Liver (tissue), 9 donors: ENCODE data around the gene MCEMP1. TPM values are rescaled to one million over a fixed set of nuclear protein-coding genes. Genes with fewer than 3 reads are reported as not detected.

Source experiments
- DNase-seq: peaks from one replicate; pipeline ENCODE4 v3.0.0-alpha.2; 2017; ENCODE audit warnings: low spot score
- H3K27ac ChIP-seq, 2 donors: one replicate each; pipeline ENCODE4 v1.7.0; 2013; ENCODE audit warnings: inconsistent platforms in 2 of 2, low read length in 2 of 2, control low read depth in 1 of 2, low read depth in 1 of 2, mild to moderate bottlenecking in 1 of 2
- H3K27me3 ChIP-seq, 4 donors: one replicate each; pipeline versions ENCODE4 v1.6.1 to v1.7.0; 2013; ENCODE audit warnings: low read length in 3 of 4, inconsistent platforms in 1 of 4, mild to moderate bottlenecking in 1 of 4, moderate library complexity in 1 of 4; ENCODE audit not compliant: control insufficient read depth in 4 of 4, insufficient read depth in 4 of 4
- H3K36me3 ChIP-seq, 4 donors: one replicate each; pipeline versions ENCODE4 v1.6.1 to v1.7.0; 2013; ENCODE audit warnings: low read length in 3 of 4, mild to moderate bottlenecking in 3 of 4, low read depth in 1 of 4, moderate library complexity in 1 of 4; ENCODE audit not compliant: control insufficient read depth in 4 of 4, insufficient read depth in 3 of 4
- H3K4me1 ChIP-seq, 4 donors: one replicate each; pipeline versions ENCODE4 v1.6.1 to v1.7.0; 2013; ENCODE audit warnings: low read length in 3 of 4, mild to moderate bottlenecking in 3 of 4, moderate library complexity in 1 of 4; ENCODE audit not compliant: control insufficient read depth in 4 of 4, insufficient read depth in 4 of 4
- H3K4me3 ChIP-seq, 3 donors: one replicate each; pipeline versions ENCODE4 v1.6.1 to v1.7.0; 2013; ENCODE audit warnings: low read length in 3 of 3, control low read depth in 1 of 3, low read depth in 1 of 3, mild to moderate bottlenecking in 1 of 3
- H3K9ac ChIP-seq, 2 donors: one replicate each; pipeline ENCODE4 v1.7.0; 2013; ENCODE audit warnings: low read length in 2 of 2, mild to moderate bottlenecking in 2 of 2, moderate library complexity in 2 of 2, control low read depth in 1 of 2, low read depth in 1 of 2
- H3K9me3 ChIP-seq, 4 donors: one replicate each; pipeline versions ENCODE4 v1.6.1 to v1.7.0; 2013; ENCODE audit warnings: low read length in 3 of 4; ENCODE audit not compliant: control insufficient read depth in 4 of 4
- EGR1 ChIP-seq, 2 donors: IDR thresholded peaks; 2 replicates each; pipeline ENCODE4 v1.6.1; 2016 to 2018; ENCODE audit warnings: antibody characterized with exemption in 2 of 2, low read depth in 2 of 2
- FOXA1 ChIP-seq: IDR thresholded peaks from 2 replicates; pipeline ENCODE4 v1.6.1; 2016; ENCODE audit warnings: antibody characterized with exemption
- FOXA2 ChIP-seq: IDR thresholded peaks from 2 replicates; pipeline ENCODE4 v1.6.1; 2016; ENCODE audit warnings: antibody characterized with exemption
- GABPA ChIP-seq, 2 donors: IDR thresholded peaks in 1 of 2; conservative IDR thresholded peaks in 1 of 2; 2 replicates each; pipeline ENCODE4 v1.6.1; 2016; ENCODE audit warnings: antibody characterized with exemption in 2 of 2, mild to moderate bottlenecking in 1 of 2, moderate library complexity in 1 of 2
- HNF4A ChIP-seq, 2 donors: conservative IDR thresholded peaks; 2 replicates each; pipeline ENCODE4 v1.6.1; 2016; ENCODE audit warnings: antibody characterized with exemption in 2 of 2, mild to moderate bottlenecking in 2 of 2
- HNF4G ChIP-seq: IDR thresholded peaks from 2 replicates; pipeline ENCODE4 v1.6.1; 2016; ENCODE audit warnings: antibody characterized with exemption
- JUND ChIP-seq, 2 donors: IDR thresholded peaks; 2 replicates each; pipeline ENCODE4 v1.6.1; 2016; ENCODE audit warnings: antibody characterized with exemption in 2 of 2
- NR2F2 ChIP-seq: IDR thresholded peaks from 2 replicates; pipeline ENCODE4 v1.6.1; 2016; ENCODE audit warnings: antibody characterized with exemption
- RAD21 ChIP-seq, 2 donors: IDR thresholded peaks; 2 replicates each; pipeline ENCODE4 v1.6.1; 2016; ENCODE audit warnings: antibody characterized with exemption in 2 of 2, mild to moderate bottlenecking in 2 of 2
- REST ChIP-seq: IDR thresholded peaks from 2 replicates; pipeline ENCODE4 v1.6.1; 2016; ENCODE audit warnings: antibody characterized with exemption, mild to moderate bottlenecking
- RXRA ChIP-seq, 2 donors: IDR thresholded peaks; 2 replicates each; pipeline ENCODE4 v1.6.1; 2017 to 2018; ENCODE audit warnings: antibody characterized with exemption in 2 of 2, mild to moderate bottlenecking in 1 of 2
- SP1 ChIP-seq: IDR thresholded peaks from 2 replicates; pipeline ENCODE4 v1.6.1; 2018; ENCODE audit warnings: antibody characterized with exemption, mild to moderate bottlenecking
- TAF1 ChIP-seq: conservative IDR thresholded peaks from 2 replicates; pipeline ENCODE4 v1.6.1; 2016; ENCODE audit warnings: antibody characterized with exemption, mild to moderate bottlenecking
- YY1 ChIP-seq: IDR thresholded peaks from 2 replicates; pipeline ENCODE4 v1.6.1; 2016; ENCODE audit warnings: antibody characterized with exemption, mild to moderate bottlenecking
- WGBS: extraction: QIAGEN DNeasy Blood & Tissue Kit; methylation state at CpG from one replicate; pipeline ENCODE4 v1.1.7; 2013; 5-methylcytosine and 5-hydroxymethylcytosine counted together
- polyA plus RNA-seq, 2 donors: library from polyadenylated mRNA; stranded (reverse) in 1 of 2; unstranded in 1 of 2; fragments of 200-250 nt in 1 of 2; fragments of >200 nt in 1 of 2; fragmentation: Nextera tagmentation in 1 of 2; extraction: Ambion mirVana in 1 of 2; gene quantifications; one replicate each; pipeline versions ENCODE4 v1.2.1 to v1.2.3, GENCODE V29; 2013 to 2015
- total RNA-seq, 2 donors: library from RNA; depleted of rRNA; stranded (reverse); fragments of >200 nt; gene quantifications; one replicate each; pipeline ENCODE4 v1.2.3, GENCODE V29; 2014
- TF ChIP-seq, protein P1 (sequence below): fragments of 150-350 bp; IDR thresholded peaks from 2 replicates; pipeline ENCODE4 v1.5.1; 2017; ENCODE audit warnings: improper control_type of control experiment, low read depth, low read length; ENCODE audit not compliant: missing input control
- TF ChIP-seq, protein P2 (sequence below): IDR thresholded peaks from 2 replicates; pipeline ENCODE4 v1.6.1; 2016; ENCODE audit warnings: antibody characterized with exemption
- TF ChIP-seq, protein P3 (sequence below): IDR thresholded peaks from 2 replicates; pipeline ENCODE4 v1.6.1; 2016; ENCODE audit warnings: antibody characterized with exemption
- TF ChIP-seq, protein P4 (sequence below): IDR thresholded peaks from 2 replicates; pipeline ENCODE4 v1.6.1; 2016; ENCODE audit warnings: antibody characterized with exemption
- donor health status: healthy.
- donor health status: healthy.
- donor health status: healthy.
- donor health status: healthy.
- donor health status: healthy.

The MCEMP1 gene
- total and polyA plus RNA-seq, 4 donors = 0.29 to 0.92 (median 0.48) TPM

DNA sequence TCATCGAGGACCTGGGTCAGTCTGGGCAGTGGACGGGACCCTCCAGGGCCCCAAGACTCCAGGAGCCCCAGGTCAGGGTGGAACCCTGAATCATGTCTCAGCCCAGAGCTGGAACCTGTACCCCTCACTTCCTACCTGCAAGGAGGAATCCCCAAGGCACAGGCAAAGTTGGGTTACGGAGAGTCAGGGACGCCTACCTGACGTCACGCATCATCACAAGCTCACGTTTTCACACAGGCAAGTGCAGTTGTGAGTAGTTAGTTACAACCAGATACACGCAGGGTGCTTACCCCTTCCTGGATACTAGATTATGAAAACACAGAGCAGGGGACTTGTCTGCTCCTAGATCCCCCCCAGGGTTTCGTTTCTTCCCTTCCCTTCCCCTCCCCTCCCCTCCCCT lies 6.1 kb upstream of the MCEMP1 start:
- H3K36me3 ChIP-seq = no peaks in the 10 kb centered on the region
- peaks cover 0 to 4% (median 0%) of the 10 kb centered on the region in 4 donors for H3K27me3 ChIP-seq
- H3K4me1 ChIP-seq = peaks cover 0 to 4% (median 3%) of the 10 kb centered on the region in 4 donors
- no peak for DNase-seq
- WGBS = 46% methylated on average over 9 of the region's 9 CpGs
- TF ChIP-seq HNF4G = no peak
- TF ChIP-seq TAF1 = no peak
- TF ChIP-seq YY1 = no peak
- TF ChIP-seq, protein P1, sequence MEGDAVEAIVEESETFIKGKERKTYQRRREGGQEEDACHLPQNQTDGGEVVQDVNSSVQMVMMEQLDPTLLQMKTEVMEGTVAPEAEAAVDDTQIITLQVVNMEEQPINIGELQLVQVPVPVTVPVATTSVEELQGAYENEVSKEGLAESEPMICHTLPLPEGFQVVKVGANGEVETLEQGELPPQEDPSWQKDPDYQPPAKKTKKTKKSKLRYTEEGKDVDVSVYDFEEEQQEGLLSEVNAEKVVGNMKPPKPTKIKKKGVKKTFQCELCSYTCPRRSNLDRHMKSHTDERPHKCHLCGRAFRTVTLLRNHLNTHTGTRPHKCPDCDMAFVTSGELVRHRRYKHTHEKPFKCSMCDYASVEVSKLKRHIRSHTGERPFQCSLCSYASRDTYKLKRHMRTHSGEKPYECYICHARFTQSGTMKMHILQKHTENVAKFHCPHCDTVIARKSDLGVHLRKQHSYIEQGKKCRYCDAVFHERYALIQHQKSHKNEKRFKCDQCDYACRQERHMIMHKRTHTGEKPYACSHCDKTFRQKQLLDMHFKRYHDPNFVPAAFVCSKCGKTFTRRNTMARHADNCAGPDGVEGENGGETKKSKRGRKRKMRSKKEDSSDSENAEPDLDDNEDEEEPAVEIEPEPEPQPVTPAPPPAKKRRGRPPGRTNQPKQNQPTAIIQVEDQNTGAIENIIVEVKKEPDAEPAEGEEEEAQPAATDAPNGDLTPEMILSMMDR = no peak
- TF ChIP-seq, protein P2, sequence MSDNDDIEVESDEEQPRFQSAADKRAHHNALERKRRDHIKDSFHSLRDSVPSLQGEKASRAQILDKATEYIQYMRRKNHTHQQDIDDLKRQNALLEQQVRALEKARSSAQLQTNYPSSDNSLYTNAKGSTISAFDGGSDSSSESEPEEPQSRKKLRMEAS = no peak
- no peak for TF ChIP-seq NR2F2
- no peak for TF ChIP-seq RAD21 (IDR thresholded peaks at IDR 0.05)
- TF ChIP-seq RXRA (IDR thresholded peaks at IDR 0.05) = no peak
- TF ChIP-seq JUND (IDR thresholded peaks at IDR 0.05) = no peak
- no peak for TF ChIP-seq EGR1 (IDR thresholded peaks at IDR 0.05; ENCODE audit: low read depth in 2 of 2)
- TF ChIP-seq, protein P3, sequence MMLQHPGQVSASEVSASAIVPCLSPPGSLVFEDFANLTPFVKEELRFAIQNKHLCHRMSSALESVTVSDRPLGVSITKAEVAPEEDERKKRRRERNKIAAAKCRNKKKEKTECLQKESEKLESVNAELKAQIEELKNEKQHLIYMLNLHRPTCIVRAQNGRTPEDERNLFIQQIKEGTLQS = no peak
- no peak for TF ChIP-seq HNF4A (conservative IDR thresholded peaks at IDR 0.05)
- TF ChIP-seq GABPA (IDR thresholded peaks at IDR 0.05 in 1 of 2, conservative IDR thresholded peaks at IDR 0.05 in 1 of 2) = no peak
- TF ChIP-seq, protein P4, sequence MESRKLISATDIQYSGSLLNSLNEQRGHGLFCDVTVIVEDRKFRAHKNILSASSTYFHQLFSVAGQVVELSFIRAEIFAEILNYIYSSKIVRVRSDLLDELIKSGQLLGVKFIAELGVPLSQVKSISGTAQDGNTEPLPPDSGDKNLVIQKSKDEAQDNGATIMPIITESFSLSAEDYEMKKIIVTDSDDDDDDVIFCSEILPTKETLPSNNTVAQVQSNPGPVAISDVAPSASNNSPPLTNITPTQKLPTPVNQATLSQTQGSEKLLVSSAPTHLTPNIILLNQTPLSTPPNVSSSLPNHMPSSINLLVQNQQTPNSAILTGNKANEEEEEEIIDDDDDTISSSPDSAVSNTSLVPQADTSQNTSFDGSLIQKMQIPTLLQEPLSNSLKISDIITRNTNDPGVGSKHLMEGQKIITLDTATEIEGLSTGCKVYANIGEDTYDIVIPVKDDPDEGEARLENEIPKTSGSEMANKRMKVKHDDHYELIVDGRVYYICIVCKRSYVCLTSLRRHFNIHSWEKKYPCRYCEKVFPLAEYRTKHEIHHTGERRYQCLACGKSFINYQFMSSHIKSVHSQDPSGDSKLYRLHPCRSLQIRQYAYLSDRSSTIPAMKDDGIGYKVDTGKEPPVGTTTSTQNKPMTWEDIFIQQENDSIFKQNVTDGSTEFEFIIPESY = no peak
- no peak for TF ChIP-seq SP1
- TF ChIP-seq FOXA2 = no peak
- H3K9me3 ChIP-seq = no peaks in the 10 kb centered on the region
- H3K9ac ChIP-seq = no peak overlapping the region
- no peak overlapping the region for H3K27ac ChIP-seq
- no peak overlapping the region for H3K4me3 ChIP-seq

DNA sequence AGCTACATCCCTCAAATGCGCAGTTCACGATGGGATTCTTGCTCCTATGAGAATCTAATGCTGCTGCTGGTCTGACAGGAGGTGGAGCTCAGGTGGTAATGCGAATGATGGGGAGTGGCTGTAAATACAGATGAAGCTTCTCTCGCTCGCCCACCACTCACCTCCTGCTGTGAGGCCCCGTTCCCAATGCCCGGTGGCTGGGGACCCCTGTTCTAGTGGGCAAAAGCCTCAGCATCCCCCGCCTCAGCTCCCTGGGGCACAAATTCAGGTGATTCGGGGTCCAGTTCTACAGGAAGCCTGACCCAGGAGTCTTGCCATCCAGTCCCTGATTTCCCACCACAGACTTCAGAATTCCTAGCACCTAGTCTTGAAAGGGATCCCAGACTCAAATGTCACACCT lies 4.4 kb upstream of the MCEMP1 start:
- TF ChIP-seq GABPA (IDR thresholded peaks at IDR 0.05 in 1 of 2, conservative IDR thresholded peaks at IDR 0.05 in 1 of 2) = no peak
- no peak for TF ChIP-seq FOXA1
- no peak for TF ChIP-seq NR2F2
- no peak for TF ChIP-seq HNF4A (conservative IDR thresholded peaks at IDR 0.05)
- TF ChIP-seq, protein P2 = no peak
- no peak for TF ChIP-seq JUND (IDR thresholded peaks at IDR 0.05)
- no peak for TF ChIP-seq EGR1 (IDR thresholded peaks at IDR 0.05; ENCODE audit: low read depth in 2 of 2)
- TF ChIP-seq HNF4G = no peak
- no peak for TF ChIP-seq YY1
- TF ChIP-seq, protein P1 = no peak
- no peak for TF ChIP-seq RXRA (IDR thresholded peaks at IDR 0.05)
- no peak for TF ChIP-seq REST
- no peak overlapping the region for H3K27ac ChIP-seq
- 48% methylated on average over 9 of the region's 9 CpGs for WGBS
- H3K4me3 ChIP-seq = no peak overlapping the region
- no peaks in the 10 kb centered on the region for H3K9me3 ChIP-seq
- H3K4me1 ChIP-seq = peaks cover 0 to 4% (median 3%) of the 10 kb centered on the region in 4 donors
- no peaks in the 10 kb centered on the region for H3K36me3 ChIP-seq
- no peak overlapping the region for H3K9ac ChIP-seq
- no peak for DNase-seq
- H3K27me3 ChIP-seq = peaks cover 0 to 4% (median 0%) of the 10 kb centered on the region in 4 donors
